Measurements from ENCODE around the gene FAM83F.

Gene FAM83F

DNA sequence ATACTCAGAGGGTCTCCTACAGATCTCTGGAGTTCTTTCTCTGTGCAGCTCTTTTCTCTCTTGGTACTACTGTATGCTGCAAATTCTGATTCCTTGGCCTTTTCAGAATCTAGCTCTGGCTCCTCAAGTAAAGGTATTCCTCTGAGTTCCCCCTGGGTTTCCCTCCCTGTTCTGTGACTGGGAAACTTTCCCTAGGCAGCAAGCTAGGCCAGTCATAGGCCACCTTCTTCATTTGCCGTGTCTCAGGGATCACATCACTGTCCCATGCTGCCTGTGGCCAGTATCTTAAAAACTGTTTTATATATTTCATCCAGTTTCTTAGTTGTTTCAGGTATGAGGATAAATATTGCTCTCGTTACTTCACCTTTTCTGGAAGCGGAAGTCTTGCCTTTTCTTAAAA, 71.2 kb downstream of the FAM83F start:
- DNase-seq (ENCODE audit: low spot score), result no peak

DNA sequence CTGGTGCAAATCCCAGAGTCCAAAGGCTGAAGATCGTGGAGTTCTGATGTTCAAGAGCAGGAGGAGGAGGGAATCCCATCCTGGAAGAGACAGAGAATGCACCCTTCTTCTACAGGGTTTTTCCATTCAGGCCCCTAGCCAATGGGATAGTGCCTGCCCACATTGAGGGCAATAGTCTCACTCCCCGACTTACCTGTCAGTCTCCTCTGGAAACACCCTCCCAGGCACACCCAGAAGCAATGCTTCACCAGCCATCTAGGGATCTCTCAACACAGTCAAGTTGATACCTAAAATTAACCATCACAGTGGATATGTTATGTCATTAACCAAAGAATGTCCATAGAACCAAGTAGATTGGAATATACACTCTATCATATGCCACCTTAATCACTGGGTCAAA, 72.9 kb downstream of the FAM83F start:
- DNase-seq (ENCODE audit: low spot score), result no peak

DNA sequence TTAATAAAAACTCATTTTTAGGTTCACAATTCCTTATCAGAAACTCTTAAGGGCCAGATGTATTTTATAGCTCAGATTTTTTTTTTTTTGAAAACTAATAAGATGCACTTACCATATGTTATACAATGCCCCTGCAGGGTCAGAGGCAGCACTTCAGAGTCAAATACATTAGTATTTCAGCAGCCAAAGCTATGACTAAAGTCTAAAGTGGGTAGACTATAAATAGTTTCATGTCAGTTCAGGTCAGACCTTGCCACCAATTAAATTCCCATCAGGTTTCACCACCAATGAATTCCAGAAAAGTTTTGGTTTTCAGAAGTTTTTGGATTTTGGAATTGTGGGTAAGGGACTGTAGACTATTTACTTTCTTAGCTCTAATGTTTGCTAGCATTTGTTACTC, 75.9 kb downstream of the FAM83F start:
- DNase-seq (ENCODE audit: low spot score), result no peak

DNA sequence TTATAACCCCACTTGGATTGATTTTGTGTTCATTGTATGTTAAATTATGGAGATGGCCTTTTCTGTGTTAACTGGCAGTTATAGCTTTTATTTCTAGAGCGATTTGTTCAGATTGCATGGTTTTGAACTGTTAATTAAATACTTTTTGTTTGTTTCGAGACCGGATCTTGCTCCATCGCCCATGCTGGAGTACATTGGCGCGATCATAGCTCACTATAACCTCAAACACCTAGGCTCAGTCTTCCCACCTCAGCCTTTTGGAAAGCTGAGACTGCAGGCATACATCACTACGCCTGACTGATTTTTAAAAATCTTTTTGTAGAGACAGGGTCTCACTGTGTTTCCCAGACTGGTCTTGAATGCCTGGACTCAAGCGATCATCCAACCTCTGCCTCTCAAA, 77.0 kb downstream of the FAM83F start:
- DNase-seq (ENCODE audit: low spot score), result no peak

DNA sequence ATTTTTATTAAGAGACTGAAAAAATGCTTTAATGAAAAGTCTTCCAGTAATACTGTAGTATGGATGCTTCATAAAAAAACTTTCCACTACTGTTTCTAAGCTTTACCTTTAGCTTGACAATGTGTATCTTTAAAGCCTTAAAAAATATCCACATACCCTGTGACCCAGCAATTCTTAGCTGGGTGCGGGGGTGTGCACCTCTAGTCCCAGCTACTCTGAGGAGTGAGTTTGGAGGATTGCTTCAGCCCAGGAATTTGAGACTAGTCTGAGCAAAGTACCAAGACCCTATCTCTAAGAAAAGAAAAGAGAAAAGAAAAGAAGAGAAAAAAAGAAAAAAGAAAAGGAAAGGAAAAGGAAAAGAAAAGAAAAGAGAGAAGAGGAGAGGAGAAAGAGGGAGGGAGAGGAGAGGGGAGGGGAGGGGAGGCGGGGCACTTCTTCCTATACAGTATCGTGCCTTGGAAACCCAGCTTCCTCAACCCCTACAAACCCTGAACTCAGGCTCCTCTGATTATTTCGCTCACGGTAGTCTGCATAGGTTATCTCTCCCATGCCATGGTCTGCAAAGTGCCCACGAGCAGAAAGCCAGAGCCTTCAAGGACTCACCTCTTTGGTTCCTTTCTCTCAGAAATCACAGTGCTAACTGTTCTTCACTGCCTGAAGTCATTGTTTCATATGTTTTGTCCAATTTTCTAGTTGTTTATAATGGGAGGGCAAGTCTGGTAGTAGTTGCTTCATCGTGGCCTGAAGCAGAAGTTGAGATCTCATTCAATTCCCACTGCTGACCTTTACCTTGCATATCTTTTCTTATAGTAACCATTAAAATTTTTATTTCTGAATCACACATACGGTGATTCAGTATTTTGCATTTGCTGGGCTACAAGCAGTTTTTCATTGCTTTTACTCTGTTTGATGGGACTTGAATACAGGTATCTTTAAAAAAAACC, 82.2 kb downstream of the FAM83F start:
- DNase-seq (ENCODE audit: low spot score), result no peak

- DNase-seq (ENCODE audit: low spot score), result no peak
These were observed 82.9 kb downstream of the FAM83F start for GRCh38 chr22:40077646-40078016.

DNA sequence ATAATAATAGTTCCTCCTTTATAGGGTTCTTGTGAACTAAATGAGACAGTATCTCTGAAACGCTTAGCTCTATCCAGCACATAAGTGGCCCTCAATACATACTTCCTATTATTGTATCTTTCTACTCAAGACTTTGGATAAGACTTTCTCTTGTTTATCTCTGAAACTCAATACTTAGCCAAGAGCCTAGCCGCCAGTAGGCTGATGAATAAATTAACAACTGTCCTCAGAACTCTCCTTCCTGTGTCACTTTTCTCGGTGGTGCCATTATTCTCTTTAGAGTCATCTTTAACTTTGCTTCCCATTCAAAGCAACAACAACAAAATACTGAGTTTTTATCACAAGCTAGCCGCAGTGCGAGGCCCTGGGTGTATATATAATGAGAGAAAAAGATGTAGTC, 86.9 kb downstream of the FAM83F start:
- no peak for DNase-seq (ENCODE audit: low spot score)

DNA sequence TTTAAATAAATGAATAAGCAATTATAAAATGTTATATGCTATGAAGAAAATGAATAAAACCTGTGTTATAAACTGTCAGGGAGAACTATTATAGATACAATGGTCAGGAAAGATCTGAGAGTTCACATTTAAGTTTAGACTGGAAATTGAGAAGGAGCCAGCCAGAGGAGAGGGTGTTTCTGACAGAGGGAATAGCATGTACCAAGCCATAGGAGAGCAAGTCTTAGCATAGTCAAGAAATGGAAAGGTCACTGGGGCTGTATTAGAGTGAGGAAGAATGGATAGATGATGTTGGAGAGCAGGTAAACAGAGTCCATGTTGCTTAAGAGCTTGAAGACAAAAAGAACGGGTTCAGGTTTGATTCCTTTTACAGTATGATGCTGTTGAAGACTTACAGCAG, 87.4 kb downstream of the FAM83F start:
- no peak for DNase-seq (ENCODE audit: low spot score)

DNA sequence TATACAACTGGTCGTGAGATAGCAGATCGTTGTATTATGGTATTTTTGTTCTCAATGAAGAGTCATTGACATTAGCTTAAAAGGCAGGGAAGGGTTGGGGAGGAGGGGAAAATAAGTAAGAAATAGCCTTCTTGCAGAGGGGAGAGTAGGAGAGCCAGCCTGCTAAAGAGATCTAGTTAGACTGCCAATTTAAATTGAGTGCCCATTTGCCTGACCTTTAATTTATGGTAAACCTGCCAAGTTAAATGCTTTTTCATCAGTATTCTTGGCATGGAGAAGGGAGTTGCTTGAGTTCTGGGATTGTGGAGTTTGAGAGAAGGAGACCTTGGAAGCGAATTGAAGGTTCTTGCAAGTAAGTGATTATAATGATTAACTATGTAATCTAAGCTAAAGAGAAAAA, 89.0 kb downstream of the FAM83F start:
- no peak for DNase-seq (ENCODE audit: low spot score)

DNA sequence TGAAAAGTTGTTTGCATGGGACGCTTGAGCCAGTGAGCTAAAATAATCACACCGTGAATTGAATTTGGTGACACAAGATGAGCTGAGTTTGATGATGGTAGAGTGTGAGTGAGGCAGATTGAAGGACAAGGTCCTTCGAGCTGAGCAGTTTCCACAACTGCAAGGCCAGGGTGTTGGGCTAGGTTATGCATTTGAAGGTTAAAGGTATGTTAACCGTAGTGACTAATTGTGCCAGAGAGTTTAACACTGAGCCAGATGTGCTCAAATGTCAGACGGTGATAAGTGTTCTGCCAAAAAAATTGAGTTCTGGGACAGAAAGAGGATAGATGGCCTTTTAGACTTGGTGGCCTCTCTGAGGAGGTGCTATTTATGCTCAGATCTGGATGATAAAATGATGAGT, 89.5 kb downstream of the FAM83F start:
- DNase-seq (ENCODE audit: low spot score), result no peak

GRCh38 chr22:40088818-40089217, 94.1 kb downstream of the FAM83F start:
- DNase-seq (ENCODE audit: low spot score), result no peak

Measured in cerebellar cortex (tissue), 1 donor.